Epithelial cell of prostate (primary cell): ENCODE results near the gene PID1.
"Not testable (repeated sequence)": the region's sequence is repeated elsewhere in the genome, so short reads cannot be mapped to it uniquely, and the experiment has no call there.

Experiments
- DNase-seq: peaks from one replicate; pipeline ENCODE4 v3.0.0-alpha.2; 2011; ENCODE audit warnings: low read depth, low spot score
- H3K27ac ChIP-seq: fragments of 450-650 bp; 2 replicates; pipeline ENCODE4 v1.5.1; 2017; ENCODE audit warnings: mild to moderate bottlenecking

Gene PID1

DNA sequence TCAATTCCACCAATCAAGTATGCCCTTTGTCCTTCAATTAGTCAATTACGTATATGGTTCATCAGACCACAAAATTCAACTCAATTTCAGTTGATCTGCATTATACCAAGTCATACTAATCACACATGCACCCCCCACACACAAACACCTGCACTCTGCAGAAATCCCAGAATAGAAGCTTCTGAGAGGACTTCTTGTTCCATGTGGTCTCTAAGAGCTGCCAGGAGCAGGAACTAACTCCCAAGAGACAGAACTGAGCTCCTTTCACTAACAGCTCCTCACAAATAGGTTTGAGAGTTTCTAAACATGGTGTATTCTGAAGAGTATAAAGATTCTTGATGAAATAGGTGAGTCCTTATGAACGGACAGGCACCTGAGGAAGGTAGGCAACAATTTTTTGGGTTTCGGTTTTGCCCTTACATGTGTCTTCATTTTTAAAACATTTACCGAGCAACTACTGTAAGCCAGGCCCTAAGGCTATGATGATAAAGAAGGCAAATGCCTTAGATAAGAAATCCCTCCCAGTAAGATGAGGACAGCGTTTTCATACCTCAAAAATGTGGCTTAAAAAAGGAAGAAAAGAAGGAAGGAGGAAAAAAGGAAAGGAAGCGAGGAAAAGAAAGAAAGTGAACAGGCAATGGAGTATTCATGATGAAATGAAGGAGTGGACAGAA, 183.1 kb downstream of the PID1 start:
- DNase-seq, result no peak
- H3K27ac ChIP-seq, result no peak overlapping the region

DNA sequence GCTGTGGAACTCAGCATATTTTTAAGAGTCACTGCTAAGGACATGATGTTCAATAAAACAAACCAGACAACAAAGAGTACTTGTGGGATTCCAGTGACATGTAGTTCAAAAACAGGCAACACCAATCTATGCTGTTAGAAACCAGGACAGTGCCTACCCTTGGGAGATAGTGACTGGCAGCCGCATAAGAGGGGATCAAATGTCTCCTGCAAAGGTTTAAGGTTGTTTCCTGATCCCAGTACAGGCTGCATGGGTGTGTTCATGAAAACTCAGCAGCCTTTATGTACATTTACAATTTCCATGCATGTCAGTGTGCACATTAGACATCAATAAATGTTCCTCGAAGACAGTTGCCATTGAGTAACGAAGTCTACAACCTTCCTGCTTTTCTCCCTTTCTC, 183.8 kb downstream of the PID1 start:
- no peak for DNase-seq
- no peak overlapping the region for H3K27ac ChIP-seq

- no peak for DNase-seq
Measured at GRCh38 chr2:229085439-229085838, 185.6 kb downstream of the PID1 start.

GRCh38 chr2:229084447-229084846, 186.6 kb downstream of the PID1 start:
- no peak overlapping the region for H3K27ac ChIP-seq

More at GRCh38 chr2:229085439-229085838, 185.6 kb downstream of the PID1 start:
- no peak overlapping the region for H3K27ac ChIP-seq

DNA sequence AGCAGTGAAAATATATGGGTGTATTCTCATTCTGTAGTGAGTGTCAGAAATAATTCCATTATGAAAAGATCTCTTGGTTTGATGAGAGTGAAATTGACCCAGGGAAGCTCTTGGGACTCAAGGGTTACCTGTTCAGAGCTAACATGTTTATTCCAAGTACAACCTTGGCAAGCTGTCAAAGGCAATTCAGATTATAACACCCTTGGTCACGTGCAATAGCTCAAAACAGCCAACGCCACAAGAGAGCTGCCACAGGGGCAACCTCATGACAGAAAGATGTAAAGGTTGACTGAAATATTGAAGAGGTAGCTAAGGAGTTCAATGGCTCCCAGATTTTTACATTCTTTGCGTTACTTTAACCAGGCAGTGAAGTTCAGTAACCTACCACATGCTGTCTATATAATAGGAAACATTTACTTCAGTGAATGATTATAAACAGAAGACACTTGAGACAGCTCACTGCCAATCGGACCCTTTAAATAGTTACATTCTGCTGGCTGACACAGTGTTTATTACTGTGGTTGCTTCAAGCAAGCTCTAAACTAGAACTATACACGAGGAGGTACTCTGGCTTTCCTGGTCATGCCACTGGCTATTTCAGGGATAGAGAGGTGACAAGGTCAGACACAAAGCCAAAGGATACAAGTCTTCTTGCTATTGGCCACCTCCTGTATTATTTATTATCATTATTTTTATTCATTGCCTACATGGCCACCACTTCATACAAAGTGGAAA, 187.3 kb downstream of the PID1 start:
- no peak for DNase-seq
- no peak overlapping the region for H3K27ac ChIP-seq

More at GRCh38 chr2:229084447-229084846, 186.6 kb downstream of the PID1 start:
- no peak for DNase-seq

DNA sequence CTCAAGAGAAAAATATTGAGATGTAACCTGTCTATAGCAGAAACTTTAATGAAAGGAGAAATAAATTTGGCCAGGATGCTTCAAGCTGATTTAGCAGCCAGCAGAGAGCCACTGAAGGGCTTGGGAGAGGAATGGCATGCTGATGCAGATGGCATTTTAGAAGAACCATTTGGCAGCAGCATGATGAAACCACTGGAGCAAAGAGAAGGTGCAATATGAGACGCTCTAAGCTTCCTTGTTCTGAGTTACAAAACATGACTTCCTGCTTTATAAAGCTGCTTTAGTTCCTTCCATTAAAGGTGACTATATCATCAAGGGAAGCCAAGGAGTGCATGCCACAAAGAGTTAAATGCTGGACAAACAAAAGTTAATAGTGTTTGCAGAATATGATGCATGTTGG, 189.7 kb downstream of the PID1 start:
- H3K27ac ChIP-seq, result no peak overlapping the region
- no peak for DNase-seq

GRCh38 chr2:229080172-229080571, 190.9 kb downstream of the PID1 start:
- no peak for DNase-seq
- no peak overlapping the region for H3K27ac ChIP-seq

- DNase-seq, H3K27ac ChIP-seq: not testable (repeated sequence)
Measured at GRCh38 chr2:229076886-229077285, 194.2 kb downstream of the PID1 start.

GRCh38 chr2:229073935-229074334, 197.2 kb downstream of the PID1 start:
- H3K27ac ChIP-seq, result no peak overlapping the region
- no peak for DNase-seq

GRCh38 chr2:229071292-229071976, 199.7 kb downstream of the PID1 start:
- H3K27ac ChIP-seq, result no peak overlapping the region
- no peak for DNase-seq

DNA sequence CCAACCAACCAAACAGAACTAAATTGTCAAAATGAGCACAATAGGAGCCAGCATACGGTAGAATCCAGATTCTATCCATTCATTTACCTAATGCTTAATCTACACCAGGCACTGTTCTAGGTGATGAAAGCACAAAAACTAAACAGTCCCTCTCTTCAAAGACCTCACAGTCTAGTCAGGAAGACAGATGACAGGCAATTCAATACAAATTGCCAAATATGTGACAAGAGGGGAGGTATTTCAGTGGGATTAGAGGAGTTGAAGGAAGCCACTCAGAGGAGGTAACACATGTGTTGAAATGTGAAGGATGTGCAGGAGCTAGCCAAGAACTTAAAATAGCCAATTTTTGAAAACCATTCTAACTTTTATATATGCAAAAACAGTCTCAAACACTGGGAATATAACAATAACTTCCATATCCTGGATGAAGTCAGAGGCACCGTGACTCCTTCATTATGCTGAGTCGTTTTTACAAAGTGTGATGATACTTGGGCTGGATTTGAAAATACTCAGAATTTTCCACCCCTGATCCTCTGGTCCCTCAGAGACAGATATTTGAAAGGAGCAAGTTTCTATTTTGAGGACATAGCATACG, 204.9 kb downstream of the PID1 start:
- no peak overlapping the region for H3K27ac ChIP-seq
- no peak for DNase-seq

DNA sequence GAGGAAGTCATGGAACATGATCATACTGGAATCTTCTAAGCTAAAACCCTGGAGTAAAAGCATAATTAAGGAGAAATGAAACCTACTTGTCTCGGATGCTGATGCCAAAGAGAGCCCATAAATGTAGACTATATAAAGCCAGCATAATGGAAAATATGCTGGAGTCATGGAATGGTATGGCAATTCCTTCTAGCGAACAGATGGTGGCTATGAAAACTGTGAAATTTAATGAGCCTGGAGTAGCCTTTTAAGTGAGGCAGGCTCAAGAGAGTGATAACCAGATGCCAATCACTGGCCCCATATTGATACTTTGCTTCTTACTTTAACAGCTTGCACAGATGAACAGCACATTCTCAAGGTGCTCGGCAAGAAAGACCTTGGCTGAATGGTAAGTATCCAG, 206.3 kb downstream of the PID1 start:
- H3K27ac ChIP-seq, result no peak overlapping the region
- no peak for DNase-seq

DNA sequence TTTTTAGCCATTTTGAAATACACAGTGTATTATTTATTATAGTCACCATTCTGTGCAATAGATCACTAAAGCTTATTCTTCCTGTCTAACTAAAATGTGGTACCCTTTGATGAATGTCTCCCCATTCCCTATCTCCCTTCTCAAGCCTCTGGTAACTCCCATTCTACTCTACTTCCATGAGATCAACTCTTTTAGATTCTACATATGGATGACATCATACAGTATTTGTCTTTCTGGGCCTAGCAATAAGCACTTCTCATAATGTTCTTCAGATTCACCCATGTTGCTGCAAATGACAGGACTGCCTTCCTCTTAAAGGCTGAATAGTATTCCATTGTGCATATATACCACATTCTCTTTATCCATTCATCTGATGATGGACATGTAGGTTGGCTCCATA, 210.9 kb downstream of the PID1 start:
- no peak overlapping the region for H3K27ac ChIP-seq
- no peak for DNase-seq

GRCh38 chr2:229059331-229060033, 211.6 kb downstream of the PID1 start:
- DNase-seq, result no peak
- H3K27ac ChIP-seq, result no peak overlapping the region

- H3K27ac ChIP-seq, result no peak overlapping the region
- no peak for DNase-seq
Measured at GRCh38 chr2:229057976-229058553, 213.0 kb downstream of the PID1 start.

GRCh38 chr2:229054311-229054710, 216.8 kb downstream of the PID1 start:
- H3K27ac ChIP-seq, result no peak overlapping the region
- DNase-seq, result no peak

GRCh38 chr2:229051798-229052197, 219.3 kb downstream of the PID1 start:
- no peak for DNase-seq
- no peak overlapping the region for H3K27ac ChIP-seq

GRCh38 chr2:229050133-229050532, 221.0 kb downstream of the PID1 start:
- no peak for DNase-seq
- no peak overlapping the region for H3K27ac ChIP-seq

DNA sequence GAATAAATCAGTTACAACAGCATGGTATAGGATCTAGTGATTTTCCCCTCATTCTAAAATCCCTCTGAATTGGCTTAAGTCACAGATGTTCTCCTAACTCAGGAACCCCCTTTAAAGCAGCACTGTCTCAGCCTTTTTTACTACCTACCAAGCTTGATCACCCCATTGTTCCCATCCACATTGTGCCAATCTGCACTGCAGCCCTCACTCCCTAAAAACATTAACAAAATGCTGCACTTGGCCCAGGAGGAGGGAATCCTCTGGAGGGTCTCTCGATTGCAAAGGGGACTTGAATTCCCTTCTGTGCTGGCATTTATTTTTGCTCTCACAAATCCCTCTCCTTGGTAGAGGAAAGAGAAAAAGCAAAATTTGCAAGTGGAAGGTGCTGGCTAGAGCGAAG, 223.0 kb downstream of the PID1 start:
- no peak for DNase-seq
- no peak overlapping the region for H3K27ac ChIP-seq

DNA sequence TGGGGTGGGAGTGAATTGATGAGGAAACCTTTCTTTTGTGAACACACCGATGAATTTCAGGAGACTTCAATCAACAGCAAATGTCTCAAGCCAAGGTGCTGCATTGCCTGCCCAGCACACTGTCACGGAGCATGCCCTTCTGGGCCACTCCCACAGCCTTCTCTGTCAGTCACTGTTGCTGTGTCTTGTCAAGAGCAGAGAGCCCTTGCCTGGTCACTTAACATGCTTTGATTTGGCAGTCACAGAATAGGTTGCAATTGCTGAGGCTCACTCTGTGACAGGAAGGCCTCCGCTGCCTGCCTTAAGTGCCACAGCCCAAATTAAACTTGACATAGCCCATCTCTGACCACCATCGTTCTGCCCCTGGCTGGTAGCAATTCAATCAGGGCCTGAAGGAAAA, 225.4 kb downstream of the PID1 start:
- H3K27ac ChIP-seq, result no peak overlapping the region
- no peak for DNase-seq
